Fibroblast of gingiva (primary cell): ENCODE data around the gene SORCS1.

Experiments used
- DNase-seq: peaks from one replicate; pipeline ENCODE4 v3.0.0-alpha.2; 2011; ENCODE audit warnings: low read depth

Gene SORCS1

DNA sequence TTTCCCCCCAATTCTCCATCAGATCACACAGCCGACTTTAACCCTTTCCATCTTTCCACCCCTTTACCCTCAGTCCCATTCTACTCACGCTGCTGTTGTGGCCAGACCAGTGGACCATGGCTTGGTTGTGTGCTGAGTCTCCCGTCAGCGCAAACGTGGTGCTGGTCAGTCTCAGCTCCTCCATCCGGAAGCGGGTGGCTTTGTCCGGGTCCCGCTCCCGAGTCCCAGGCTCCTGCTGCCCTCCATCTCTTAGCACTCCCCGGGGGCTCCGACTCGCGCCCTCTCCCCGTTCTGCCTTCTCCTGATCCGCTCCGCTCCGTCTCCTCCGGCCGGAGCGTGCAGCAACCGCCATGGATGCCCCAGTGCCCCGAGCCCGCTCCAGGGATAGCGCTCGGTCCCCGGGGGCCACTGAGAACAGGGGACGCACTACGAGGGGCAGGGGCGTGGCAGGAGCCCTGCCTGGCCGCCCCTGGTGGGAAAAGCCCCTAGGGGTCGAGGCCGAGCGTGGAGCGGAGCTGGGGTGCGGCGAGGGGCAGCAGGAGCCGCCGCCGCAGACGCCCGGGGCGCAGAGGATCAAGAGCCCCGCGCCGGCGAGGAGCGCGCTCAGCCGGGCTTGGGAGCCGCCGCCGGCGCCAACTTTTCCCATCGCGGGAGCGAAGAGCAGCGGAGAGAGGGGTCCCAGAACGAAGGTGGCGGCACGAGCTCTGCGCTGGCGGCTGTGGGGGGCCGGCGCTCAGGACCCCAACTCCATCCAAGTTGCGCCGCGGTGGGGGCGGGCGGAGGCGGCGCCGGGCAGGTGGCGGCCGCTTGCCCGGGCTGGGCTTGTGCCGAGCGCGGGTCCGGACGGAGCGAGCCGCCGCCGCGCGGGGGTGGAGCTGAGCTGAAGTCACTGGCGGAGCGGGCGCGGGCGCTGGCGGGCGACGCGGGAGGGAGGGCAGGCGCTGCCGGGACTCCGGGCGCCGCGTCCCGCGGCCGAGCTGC, at the start of gene SORCS1:
TSS of gene SORCS1 (minus strand) at position 826 of the 981 bp plus-strand sequence.
- no peak for DNase-seq

DNA sequence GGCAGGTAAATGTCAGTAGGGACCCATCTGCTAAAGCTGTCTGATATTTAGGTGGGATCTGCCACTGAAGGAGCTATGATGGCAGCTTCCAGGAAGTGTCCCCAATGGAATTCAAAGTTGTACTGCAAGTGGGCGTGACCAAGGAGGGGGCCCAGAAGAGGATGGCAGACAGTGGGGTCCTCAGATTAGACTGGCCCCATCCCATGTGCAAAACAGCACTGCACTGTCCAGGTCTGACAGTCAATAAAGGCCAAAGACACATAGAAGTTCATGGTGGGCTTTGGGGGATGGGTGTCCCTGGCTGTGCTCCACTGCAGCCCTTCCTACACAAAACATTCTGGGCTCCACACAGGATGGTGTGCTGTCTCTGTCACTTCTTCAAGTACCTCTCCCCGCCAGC, 49.8 kb upstream of the SORCS1 start:
- DNase-seq = no peak

DNA sequence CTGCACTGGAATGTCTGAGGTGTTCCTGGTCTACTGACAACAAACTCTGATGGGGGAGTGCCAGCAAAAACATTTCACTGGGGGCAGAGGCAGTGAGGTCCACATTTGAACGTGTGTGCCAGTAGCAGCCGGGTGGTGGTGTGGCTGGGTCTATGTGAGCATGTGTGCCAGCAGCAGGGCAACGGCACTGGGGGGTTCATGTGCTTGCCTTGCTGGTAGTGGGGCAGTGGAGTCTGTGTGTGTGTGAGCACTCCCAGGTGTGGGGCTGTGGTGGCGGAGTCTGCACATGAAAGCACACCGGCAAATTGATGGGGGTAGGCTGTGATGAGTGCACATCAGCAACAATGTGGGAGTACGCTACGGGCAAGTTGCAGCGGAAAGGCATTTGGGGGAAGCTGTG, 49.4 kb upstream of the SORCS1 start:
- no peak for DNase-seq

DNA sequence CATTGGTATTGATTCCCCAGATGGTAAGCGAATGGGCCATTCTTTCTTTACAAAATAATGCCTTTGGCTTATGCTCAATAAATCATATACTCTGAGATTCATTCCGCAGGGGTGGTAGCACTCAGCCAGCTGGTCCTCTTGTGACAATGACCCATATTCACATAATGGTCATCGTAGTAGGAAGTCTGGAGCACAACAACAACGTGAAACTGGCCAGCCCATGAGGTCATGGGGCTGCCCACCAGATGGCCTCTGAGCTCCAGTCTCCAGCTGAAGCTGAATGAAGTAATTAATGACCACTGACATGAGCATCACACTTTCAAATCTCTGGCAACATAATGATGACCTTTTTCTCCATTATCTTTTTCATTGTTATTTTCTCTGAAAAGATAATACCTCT, 42.3 kb upstream of the SORCS1 start:
- DNase-seq = no peak

DNA sequence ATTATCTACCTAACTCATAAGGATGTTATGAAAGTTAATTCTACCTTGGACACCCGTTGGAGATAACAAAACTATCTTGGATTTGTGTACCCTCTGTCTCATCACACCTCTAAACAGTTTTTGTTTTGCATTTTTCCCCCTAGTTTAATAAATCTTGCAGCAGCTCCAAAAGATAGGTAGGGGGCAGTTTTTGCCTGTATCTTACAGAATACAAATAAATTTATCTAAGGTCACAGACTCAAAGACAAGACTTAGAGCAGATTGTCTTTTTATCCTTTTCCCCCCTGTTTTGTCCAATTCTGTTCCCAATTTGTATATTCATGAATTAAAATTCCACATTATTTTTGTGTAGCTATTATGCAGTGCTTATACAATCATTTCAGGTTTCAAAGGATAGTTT, 5.0 kb upstream of the SORCS1 start:
- no peak for DNase-seq

DNA sequence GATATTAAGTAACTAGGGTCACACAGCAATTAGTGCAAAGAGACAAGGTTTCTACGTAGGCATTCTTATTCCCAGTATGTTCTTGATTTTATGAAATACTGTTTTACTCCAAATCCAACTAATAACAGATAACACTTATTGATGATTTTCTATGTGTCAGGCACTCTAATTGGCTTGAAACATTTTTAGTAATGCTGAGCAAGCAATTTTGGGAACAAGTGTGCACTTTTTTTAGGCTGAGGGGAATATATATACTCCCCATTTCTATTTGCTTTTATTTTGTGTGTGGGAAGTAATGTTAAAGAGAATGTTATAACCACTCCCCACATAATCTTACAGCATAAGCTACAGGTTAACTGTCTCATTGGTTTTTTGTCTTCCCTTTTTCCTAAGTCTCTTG, 4.2 kb upstream of the SORCS1 start:
- no peak for DNase-seq

DNA sequence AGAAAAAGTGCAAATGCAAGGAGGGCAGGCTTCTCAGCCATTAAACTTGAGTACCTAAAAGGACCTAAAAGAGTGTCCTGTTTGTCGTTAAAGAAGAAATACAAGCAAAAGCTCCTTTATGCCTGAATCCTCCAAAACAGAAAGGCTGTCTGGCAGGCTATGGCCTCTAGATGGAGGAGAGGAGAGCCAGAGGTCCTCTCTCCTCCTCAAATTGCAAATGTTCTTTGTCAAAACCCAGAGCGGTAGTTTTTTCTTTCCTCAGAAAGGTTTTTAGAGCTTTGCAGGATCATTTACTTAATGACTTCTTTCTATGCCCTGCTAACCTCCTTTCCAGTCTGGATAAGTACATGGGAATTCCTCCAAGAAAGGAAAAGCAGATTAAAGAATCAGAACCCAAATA, 1.9 kb upstream of the SORCS1 start:
- DNase-seq = no peak

DNA sequence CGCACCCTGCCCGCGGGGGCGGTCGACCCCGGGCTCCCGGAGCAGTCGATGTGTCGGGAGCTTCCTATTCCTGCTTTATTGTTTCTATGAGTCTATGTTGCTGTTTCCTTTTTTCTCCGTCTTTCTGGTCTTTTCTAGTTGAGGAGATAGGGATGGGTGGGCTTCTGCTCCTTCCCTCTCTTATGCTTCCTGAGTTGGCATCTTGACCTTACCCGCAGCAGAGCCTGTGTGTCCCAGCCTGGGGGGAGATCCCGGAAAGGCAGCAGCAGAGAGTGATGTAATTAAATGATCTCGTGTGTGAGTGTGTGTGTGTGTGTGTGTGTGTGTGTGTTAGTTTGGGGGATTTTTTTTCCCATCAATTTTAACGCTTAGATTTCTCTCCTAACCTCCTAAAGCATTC, 486 bp upstream of the SORCS1 start:
- DNase-seq = no peak

DNA sequence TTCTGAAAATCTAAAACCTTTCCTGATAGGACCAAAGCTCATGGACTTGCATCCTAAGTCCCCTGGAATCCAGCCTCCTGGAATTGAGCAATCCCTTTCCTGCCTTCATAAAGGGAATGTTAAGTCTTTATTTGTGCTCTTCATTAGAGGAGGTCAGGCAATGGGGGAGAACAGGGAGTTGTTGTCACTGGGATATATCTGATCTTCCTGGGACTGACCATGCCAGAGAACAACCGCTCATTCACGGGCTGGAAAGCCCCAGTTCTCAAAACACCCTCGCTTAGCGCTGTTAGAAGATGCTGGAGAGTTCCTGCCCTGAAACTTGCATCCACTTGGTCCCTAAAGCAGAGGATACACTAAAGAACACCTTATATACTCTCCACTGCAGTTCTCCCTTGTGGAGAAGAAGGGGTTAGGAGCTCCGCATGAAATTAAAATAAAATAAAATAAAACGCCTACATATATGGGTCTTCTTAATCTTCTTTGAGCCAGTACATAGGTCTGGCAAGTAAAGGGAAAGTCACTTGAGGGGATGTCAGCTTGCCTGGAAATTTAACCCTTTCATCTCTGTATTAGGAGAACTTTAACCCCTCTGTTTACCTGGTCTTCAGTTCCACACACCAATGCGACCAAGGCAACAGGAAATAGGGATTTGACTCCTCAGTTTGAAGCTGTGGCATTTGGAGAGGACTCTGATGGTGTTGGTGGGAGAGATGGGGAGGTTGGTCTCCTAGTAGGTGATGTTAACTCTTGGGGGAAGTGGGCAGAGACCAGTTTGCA, 1.2 kb downstream of the SORCS1 start:
- no peak for DNase-seq

DNA sequence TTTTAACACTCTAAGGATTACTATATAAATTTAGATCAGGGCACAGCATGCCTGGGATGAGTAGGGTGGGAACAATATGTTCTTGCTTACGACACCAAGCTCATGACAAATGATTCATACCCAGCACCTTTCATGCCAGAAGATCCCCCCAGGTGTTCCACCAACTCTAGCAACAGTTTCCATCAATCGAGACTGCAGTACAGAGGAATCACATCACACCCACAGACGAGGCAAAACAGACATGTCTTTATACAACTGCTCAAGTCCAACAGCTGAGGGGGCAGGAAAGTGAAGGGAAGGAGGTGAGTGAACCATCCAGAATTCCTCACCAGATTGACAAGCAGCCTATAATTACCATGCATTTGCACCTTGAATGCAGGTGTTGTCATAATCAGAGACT, 3.6 kb downstream of the SORCS1 start:
- DNase-seq = no peak

DNA sequence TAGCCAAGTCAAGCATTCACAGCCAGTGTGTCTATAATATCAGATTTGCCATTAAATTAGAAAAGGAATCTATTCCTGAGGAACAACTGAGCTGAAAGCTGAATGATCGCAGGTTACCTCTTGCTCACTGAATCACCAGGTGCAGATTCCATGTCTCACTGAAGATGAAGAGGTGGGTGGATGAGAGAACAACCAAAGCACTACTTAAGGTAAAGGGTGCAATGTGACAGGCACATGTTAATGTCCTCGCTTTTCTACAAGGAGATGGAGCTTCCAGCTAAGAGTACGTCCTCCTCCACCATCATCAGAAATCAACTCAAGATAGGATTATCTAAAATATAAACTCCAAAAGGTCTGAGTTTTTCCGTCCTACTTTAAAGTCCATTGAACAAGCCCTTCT, 4.6 kb downstream of the SORCS1 start:
- no peak for DNase-seq

DNA sequence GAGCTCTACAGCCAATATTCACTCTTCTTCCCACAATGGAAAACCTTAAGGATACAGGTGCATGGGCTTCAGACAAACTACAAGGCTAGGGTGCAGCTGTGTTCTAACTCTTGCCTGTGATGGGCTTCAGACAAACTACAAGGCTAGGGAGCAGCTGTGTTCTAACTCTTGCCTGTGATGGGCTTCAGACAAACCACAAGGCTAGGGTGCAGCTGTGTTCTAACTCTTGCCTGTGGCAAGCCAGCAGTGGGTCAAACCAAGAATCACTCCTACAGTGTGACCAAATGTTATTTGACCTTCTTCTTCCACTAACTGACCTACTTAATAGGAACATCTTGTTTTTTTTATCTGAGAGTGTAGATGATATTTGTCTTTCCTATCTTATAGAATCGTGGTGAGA, 7.4 kb downstream of the SORCS1 start:
- DNase-seq = no peak

DNA sequence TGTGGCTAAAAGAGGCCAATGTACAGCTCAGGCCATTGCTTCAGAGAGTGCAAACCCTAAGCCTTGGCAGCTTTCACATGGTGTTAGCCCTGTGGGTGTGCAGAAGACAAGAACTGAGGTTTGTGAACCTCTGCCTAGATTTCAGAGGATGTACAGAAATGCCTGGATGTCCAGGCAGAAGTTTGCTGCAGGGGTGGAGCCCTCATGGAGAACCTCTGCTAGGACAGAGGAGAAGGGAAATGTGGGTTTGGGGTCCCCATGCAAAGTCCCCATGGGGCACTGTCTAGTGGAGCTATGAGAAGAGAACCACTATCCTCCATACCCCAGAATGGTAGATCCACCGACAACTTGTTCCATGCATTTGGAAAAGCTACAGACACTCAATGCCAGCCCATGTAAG, 12.4 kb downstream of the SORCS1 start:
- DNase-seq = no peak

DNA sequence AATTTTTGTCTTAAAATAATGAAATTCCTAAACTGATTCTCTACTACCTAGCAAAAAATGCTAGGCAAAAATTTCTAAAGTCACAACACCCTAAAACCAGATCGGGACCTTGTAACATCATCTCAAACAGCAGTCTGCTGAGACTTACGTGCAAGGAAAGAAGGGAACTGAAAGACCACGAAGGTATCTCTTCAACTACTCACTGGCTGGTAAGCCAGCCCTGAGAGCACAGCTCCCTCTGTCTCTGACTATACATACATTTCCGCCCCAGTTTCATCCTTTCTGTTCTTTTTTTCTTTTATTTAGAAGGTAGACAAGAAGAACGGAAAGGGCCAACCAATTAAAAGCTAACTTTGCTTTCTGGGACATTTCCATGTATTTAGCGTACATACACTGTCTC, 15.6 kb downstream of the SORCS1 start:
- no peak for DNase-seq

DNA sequence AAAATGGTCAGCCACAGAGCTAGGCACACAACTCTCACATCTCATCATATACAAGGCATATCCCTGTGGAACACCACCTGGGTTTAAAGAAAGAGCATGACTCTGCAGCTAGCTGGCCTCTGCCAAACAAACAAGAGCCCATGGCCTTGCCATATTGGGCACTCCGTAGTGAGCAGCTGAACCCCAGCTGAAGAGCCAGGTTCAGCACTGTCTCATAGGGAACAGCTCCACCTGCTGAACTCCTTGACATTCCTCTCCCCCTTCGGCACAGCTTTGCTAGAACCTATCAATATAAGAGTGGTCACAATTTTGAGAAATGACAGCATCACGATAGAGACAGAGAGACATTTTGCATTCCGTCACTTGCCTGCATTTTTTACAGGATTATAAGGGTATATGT, 20.0 kb downstream of the SORCS1 start:
- no peak for DNase-seq

DNA sequence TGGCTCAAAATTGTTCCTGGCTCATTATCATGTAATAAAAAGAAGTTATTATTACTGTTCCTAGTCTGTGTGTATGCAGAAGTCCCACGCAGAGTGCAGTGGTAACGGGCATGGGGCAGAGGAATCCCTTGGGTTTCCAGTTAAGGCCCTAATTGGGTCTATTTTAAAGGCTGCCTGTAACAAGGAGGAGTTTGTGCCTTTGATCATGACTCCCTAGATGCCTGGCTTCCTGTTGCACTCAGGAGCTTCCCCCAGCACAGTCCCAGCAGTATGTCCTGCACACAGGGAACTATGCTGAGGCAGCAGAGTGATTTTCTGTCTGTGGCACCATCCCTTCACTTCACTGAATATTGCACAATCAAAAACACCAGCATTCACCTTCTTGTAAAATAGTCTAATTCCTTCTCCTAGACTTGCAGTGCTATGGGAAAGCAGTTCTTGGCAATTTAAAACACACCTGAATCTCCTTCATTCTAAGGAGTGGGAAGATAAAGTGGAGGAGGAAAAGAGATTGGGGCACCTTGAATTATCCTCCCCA, 22.9 kb downstream of the SORCS1 start:
- DNase-seq = no peak

DNA sequence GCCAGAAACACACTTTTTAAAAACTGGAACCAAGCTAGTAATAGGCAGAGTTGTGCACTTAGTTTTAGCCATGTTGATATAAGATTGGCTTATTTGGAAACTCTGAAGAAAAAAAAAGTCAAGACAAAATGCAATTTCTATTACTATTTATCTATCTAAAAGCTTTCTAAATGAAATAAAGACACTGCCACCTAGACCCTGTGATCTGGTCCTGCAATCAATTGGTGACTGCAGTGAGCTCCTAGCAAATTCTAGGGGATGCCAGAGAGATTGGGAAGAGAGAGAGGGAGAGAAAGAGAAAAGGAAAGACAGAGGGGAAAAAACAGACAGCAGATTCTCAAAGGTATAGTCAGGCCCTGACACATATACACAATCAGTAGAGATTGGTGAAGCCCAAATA, 25.3 kb downstream of the SORCS1 start:
- no peak for DNase-seq

DNA sequence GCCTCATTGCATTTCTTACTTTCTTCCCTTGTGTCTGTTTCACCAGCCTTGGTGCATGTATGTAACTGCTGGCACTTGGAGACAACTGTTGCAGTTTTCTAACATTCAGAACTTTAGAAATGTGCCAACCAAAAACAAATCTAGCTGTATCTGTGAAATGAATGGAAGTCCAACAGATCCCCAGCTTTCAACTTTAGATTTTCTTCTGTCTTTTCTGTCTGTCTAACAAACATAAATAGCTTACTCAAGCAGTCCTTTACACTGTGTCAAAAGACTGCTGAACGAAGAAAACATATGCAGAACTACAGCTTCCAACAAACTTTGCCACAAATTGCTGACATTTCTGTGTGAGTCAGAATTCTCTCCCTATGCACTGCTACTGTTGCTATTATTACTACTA, 30.9 kb downstream of the SORCS1 start:
- DNase-seq = no peak

DNA sequence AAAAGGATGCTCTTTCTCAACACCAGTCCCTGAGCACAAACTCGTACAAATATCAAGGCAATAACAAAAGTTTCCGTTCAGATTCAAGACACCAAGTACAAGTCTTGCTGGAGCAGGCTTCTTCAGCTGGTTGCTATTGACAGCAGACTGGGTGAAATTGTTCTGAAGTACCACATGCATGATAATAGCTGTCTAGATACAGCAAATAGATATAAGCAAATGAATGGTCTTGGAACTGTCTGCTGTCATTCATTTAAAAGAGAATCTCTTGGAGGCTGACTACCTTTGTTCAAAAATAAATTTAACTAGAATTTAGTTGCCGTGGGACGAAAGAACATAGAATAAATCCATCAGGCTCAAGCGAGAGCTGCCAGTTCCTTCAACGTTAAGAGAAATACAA, 35.5 kb downstream of the SORCS1 start:
- no peak for DNase-seq

DNA sequence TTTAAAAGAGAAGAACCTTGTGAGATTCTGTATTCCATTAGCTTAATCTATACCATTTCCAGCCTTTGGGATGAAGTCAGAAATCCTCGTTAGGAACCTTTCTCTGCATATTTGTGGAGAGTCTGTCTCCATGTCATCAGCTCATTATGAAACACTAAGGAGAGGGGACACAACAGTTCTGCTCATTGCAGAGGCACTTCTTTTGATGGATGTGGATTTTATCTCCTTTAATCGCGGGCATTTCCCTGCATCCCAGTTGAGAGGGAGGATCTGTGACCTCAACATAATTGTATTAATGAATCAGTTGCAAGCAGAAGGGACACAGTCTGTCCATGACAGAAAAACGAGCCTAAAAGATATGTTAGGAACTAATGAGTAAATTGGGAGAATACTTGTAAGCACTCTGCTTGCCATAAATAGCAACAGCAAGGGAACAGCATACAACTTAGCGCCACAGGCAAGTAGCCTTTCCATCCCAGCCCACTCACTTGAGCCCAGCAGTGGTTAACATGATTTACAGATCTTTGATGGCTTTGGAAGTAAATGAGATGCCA, 37.9 kb downstream of the SORCS1 start:
- no peak for DNase-seq

DNA sequence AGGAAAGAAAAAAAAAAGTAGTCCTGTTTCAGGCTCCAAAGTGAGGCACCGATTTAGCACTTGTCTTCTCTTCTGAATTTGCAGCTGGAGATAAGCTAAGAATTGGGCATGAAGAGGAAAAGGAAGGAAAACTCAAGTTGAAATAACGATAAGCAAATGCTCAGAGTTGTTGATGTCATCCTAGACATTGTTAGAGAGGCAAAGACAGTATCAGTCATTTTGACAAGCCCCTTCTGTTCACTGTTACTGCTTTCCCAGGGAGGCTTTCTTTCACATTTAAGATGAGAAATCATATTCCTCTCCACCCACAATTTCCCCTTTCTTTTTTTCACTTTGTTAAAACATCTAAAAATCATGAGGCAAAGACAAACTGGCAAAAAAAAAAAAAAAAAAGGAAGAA, 41.8 kb downstream of the SORCS1 start:
- DNase-seq = no peak

DNA sequence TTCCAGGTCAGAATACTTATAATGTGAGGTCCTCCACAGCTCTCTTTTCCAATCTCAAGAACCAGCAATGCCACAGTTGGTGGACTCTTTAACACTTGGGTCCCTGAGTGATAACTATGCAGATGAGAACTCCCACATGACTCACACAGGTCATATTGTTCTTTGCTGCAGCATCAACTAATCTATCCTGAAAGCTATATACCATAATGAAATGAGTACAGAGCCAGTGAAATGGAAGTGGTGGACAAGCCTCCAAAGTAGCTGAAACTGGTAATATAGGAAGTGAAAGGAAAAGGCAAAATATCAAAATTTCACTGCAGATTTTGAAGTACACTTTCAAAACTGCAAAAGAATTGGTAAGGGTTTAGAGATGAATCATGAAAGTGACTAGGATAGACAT, 45.6 kb downstream of the SORCS1 start:
- no peak for DNase-seq
